ENCODE measurements around the gene GNE.

Gene GNE

DNA sequence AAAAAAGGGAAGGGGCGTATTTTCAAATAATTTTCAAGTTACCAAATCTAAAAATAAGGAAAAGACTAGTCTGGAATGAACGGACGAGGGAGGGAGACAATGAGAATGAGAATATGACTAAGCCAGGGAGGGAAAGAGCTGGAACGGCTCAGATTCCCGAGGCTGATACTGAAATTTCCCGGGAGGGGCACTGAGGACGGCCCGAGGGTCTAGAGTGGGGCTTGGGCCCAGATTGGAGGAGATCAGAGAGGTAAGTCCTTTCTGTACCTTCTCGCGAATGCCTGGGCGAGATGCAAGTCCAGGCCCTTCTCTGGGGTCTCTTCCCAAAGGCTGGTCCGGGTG, 92.5 kb downstream of the GNE start:
- no peak for DNase-seq

DNA sequence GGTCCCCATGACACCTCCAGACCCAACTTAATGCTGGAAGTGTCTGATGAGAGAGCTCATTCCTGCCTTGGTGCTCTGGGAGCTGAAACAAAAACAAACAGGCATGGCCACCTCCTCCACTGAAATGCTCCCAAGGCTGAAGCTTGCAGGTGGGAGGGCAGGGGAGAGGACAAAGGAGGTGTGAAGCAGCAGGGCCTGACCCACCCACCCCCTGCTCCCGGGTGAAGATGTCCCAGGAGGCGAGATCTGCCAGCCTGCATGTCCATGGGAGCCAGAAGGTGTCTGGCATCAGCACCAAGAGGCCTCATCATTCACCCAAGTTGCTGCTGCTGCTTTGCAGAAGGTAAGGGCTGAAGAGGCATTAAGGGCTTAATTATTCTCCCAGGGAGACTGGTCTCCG, 93.3 kb downstream of the GNE start:
- no peak for DNase-seq

Measured in AML-193 (cell line).